HG03342 (cell line): ENCODE measurements around the gene UBE2V1.
"Not testable (repeated sequence)": the region's sequence is repeated elsewhere in the genome, so short reads cannot be mapped to it uniquely, and the experiment has no call there.

ENCODE experiments used
- ATAC-seq: cut with Tn5 transposase; IDR thresholded peaks from one replicate; pipeline ENCODE4 v1.9.1; 2021; ENCODE audit warnings: mild to moderate bottlenecking, moderate library complexity; ENCODE audit not compliant: unreplicated experiment

The UBE2V1 gene

GRCh38 chr20:50066161-50066834 is 46.7 kb downstream of the UBE2V1 start:
- ATAC-seq, result no peak

GRCh38 chr20:50065325-50065615 is 47.7 kb downstream of the UBE2V1 start:
- ATAC-seq, result no peak

- not testable (repeated sequence) for ATAC-seq
These were observed 49.2 kb downstream of the UBE2V1 start for GRCh38 chr20:50063763-50064162.

- no peak for ATAC-seq
These were observed 50.7 kb downstream of the UBE2V1 start for GRCh38 chr20:50062006-50062838.

GRCh38 chr20:50061151-50062005 is 51.6 kb downstream of the UBE2V1 start:
- no peak for ATAC-seq

- ATAC-seq, result no peak
These were observed 54.1 kb downstream of the UBE2V1 start for GRCh38 chr20:50058662-50059402.

- ATAC-seq, result no peak
These were observed 55.3 kb downstream of the UBE2V1 start for GRCh38 chr20:50057714-50058053.

- ATAC-seq, result no peak
These were observed 55.8 kb downstream of the UBE2V1 start for GRCh38 chr20:50056951-50057713.

GRCh38 chr20:50056408-50056926 is 56.5 kb downstream of the UBE2V1 start:
- no peak for ATAC-seq

GRCh38 chr20:50055524-50056083 is 57.3 kb downstream of the UBE2V1 start:
- ATAC-seq, result no peak

GRCh38 chr20:50054626-50055511 is 58.1 kb downstream of the UBE2V1 start:
- no peak for ATAC-seq

GRCh38 chr20:50054231-50054547 is 58.8 kb downstream of the UBE2V1 start:
- ATAC-seq, result no peak

- ATAC-seq, result no peak
These were observed 59.4 kb downstream of the UBE2V1 start for GRCh38 chr20:50053362-50054230.

- ATAC-seq, result no peak
These were observed 60.2 kb downstream of the UBE2V1 start for GRCh38 chr20:50052550-50053361.

- ATAC-seq, result no peak
These were observed 62.2 kb downstream of the UBE2V1 start for GRCh38 chr20:50050660-50051308.

GRCh38 chr20:50050214-50050613 is 62.7 kb downstream of the UBE2V1 start:
- no peak for ATAC-seq
